Nephron (organoid): ENCODE measurements around the gene SLC6A6.

Source experiments
- H3K27ac Mint-ChIP-seq, 3 experiments: 2 replicates each; pipeline ENCODE4 v1.8.0; 2020; ENCODE audit warnings: mixed read lengths in 3 of 3, mild to moderate bottlenecking in 2 of 3, moderate library complexity in 1 of 3
- H3K27me3 Mint-ChIP-seq: 2 replicates; pipeline ENCODE4 v1.8.0; 2021; ENCODE audit warnings: low read depth, mild to moderate bottlenecking, moderate library complexity, mixed read lengths
- H3K36me3 Mint-ChIP-seq: 2 replicates; pipeline ENCODE4 v1.8.0; 2020; ENCODE audit warnings: low read depth, mixed read lengths
- H3K4me1 Mint-ChIP-seq: 2 replicates; pipeline ENCODE4 v1.8.0; 2020; ENCODE audit warnings: mixed read lengths
- H3K4me3 Mint-ChIP-seq, 3 experiments: 2 replicates each; pipeline ENCODE4 v1.8.0; 2020; ENCODE audit warnings: mild to moderate bottlenecking in 3 of 3, mixed read lengths in 3 of 3, moderate library complexity in 2 of 3
- H3K9me3 Mint-ChIP-seq: 2 replicates; pipeline ENCODE4 v1.8.0; 2020; ENCODE audit warnings: mixed read lengths
- TF ChIP-seq, protein P1 (sequence below), 3 experiments: fragments of 200-600 bp; sonication (generic); IDR thresholded peaks; one replicate each; pipeline ENCODE4 v1.5.0; 2021; ENCODE audit warnings: antibody characterized with exemption in 3 of 3; ENCODE audit not compliant: unreplicated experiment in 3 of 3

Gene SLC6A6

DNA sequence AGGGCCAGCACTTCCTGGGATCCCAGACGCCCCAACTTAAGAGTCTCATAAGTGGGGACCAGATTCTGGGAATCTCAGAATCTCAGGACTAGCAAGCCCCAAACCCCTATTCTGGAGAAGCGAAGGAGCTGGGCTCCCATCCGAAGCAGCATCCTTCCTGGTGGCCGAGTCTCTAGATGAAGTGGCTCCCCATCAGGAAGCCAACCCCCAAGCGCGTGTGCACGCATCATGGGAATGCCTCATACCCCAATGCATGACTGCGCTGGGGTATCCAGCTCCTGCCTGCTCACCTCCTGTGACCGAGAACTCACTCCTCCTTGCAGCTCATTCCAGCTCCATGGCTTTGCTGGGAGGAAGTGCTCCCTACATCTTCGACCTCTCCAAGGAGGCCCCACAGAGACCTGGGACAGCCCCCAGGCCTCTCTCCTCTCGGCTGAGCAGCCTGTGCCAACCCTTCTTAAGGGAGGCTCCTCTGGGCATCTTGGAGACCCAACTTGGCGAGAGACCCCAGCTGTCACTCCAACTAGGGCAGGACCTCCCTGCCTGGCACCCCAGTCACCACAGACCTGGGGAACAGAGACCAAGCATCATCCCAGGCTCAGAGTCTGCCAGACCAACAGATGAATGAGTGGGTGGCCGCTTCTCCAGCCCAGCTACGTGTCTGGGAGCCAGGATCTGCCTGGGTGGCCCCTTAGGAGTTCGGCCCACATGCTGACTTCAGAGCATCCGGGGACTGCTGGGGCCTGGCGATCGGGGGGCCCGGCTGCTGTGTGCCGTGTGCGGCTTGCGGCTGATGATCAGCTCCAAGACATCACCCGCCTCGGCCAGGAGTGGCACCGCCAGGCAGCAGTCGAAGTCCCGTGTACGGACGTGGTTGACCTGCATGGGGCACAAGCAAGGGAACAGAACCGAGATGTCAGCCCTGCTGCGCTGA, 90.8 kb downstream of the SLC6A6 start:
- Mint-ChIP-seq H3K36me3 (peaks cover 11% of the 10 kb centered on the region), H3K27ac (no peak overlapping the region), H3K9me3 (no peaks in the 10 kb centered on the region), H3K4me1 (peaks cover 7% of the 10 kb centered on the region), H3K4me3 (no peak overlapping the region), H3K27me3 (peaks cover 3% of the 10 kb centered on the region)
- TF ChIP-seq, protein P1, sequence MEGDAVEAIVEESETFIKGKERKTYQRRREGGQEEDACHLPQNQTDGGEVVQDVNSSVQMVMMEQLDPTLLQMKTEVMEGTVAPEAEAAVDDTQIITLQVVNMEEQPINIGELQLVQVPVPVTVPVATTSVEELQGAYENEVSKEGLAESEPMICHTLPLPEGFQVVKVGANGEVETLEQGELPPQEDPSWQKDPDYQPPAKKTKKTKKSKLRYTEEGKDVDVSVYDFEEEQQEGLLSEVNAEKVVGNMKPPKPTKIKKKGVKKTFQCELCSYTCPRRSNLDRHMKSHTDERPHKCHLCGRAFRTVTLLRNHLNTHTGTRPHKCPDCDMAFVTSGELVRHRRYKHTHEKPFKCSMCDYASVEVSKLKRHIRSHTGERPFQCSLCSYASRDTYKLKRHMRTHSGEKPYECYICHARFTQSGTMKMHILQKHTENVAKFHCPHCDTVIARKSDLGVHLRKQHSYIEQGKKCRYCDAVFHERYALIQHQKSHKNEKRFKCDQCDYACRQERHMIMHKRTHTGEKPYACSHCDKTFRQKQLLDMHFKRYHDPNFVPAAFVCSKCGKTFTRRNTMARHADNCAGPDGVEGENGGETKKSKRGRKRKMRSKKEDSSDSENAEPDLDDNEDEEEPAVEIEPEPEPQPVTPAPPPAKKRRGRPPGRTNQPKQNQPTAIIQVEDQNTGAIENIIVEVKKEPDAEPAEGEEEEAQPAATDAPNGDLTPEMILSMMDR (IDR thresholded peaks at IDR 0.05; ENCODE audit: unreplicated experiment in 3 of 3) = no peak

DNA sequence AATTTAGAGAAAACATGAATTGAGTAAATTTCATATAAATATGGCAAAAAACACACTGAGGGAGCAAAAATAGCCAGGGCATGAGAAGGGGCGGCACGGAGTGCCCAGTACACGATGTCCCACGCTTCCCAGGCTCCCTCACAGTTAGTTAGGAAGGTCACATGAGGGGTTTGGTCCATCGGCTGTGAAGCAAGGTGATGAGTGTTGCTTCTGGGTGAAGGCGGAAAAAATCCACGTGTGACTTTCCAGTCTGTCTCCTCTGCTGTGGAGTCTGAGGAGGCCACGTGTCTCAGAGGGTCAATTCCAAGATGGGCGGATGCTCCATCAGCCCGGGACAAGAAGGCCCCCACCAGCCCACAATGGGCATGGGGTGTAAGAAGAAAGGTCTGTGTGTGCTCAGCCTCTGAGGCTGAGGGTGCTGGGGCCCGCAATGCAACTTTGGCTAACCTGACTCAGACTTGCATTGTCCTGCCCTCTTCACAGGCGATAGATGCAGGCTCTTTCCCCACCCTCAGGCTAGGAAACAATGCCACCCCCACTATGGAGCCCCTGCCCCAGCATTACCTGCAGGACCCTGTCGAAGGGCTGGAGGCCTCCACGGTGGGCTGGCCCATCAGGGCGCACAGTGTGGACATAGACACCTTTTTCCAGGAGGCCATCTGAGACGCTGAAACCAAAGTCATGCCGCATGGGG, 92.0 kb downstream of the SLC6A6 start:
- Mint-ChIP-seq H3K9me3 (no peaks in the 10 kb centered on the region), H3K4me3 (no peak overlapping the region), H3K4me1 (no peaks in the 10 kb centered on the region), H3K27ac (no peak overlapping the region), H3K36me3 (peaks cover 6% of the 10 kb centered on the region), H3K27me3 (peaks cover 3% of the 10 kb centered on the region)
- TF ChIP-seq, protein P1 (IDR thresholded peaks at IDR 0.05; ENCODE audit: unreplicated experiment in 3 of 3) = no peak

DNA sequence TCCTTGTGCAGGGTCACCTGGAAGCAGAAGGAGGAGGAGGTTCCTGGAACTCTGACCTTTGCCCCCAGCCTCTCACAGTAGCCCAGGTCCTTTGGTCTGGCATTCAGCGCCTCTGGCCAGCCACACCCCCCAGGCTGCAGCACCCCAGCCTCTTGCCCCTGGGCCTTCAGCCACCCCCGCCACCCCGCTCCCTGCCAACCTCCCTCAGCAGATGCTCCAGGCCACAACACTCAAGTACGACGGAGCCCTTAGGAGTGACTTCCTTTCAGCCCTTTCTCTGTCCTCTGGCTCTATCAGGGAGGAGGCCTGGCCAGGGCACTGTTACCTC, 92.5 kb downstream of the SLC6A6 start:
- H3K4me3 Mint-ChIP-seq = no peak overlapping the region
- H3K4me1 Mint-ChIP-seq = no peaks in the 10 kb centered on the region
- H3K27me3 Mint-ChIP-seq = peaks cover 3% of the 10 kb centered on the region
- TF ChIP-seq, protein P1 (IDR thresholded peaks at IDR 0.05; ENCODE audit: unreplicated experiment in 3 of 3) = no peak
- peaks cover 6% of the 10 kb centered on the region for H3K36me3 Mint-ChIP-seq
- no peak overlapping the region for H3K27ac Mint-ChIP-seq
- peaks cover 2% of the 10 kb centered on the region for H3K9me3 Mint-ChIP-seq

DNA sequence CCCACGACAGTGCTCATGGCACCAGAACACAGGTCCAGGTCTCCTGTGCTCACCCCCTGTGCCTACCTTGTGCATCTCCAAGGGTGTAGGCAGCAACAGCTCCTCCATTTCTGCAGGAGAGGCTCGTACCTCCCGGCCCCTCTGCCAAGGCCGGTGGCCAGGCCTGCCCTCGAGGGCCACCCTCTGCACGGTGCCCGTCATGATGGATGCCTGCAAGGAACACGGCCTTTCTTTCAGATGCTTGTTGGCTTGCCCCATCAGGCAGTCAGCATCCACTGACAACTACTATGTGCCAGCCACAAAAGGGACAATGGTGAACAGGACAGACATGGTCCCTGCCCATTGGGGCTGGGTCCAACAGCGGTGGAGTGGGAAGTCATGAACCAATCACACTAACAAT, 93.9 kb downstream of the SLC6A6 start:
- no peaks in the 10 kb centered on the region for H3K4me1 Mint-ChIP-seq
- no peaks in the 10 kb centered on the region for H3K36me3 Mint-ChIP-seq
- TF ChIP-seq, protein P1 (IDR thresholded peaks at IDR 0.05; ENCODE audit: unreplicated experiment in 3 of 3) = no peak

DNA sequence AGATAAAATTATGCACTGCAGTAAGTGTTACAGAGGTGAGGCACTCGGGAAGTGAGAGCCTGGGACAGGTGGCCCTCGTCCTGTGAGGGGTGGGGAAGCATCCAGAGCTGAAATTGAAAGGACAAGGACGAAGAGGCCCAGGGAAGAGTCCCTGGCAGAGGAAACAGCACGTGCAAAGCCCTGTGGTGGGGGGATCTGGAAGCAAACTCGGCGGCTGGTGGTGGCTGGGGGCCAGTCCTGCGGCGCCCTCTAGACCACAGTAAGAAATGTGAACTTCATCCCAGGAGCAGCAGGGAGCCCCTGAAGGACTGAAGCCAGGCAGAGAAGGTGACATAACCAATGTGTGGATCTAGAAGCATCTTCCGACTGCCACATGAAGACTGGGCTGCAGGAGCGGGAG, 94.9 kb downstream of the SLC6A6 start:
- TF ChIP-seq, protein P1 (IDR thresholded peaks at IDR 0.05; ENCODE audit: unreplicated experiment in 3 of 3) = no peak
- Mint-ChIP-seq H3K27ac (no peak overlapping the region), H3K9me3 (peaks cover 17% of the 10 kb centered on the region), H3K27me3 (peaks cover 3% of the 10 kb centered on the region), H3K36me3 (no peaks in the 10 kb centered on the region), H3K4me3 (no peak overlapping the region), H3K4me1 (no peaks in the 10 kb centered on the region)

More for the DNA sequence above, 93.9 kb downstream of the SLC6A6 start:
- Mint-ChIP-seq H3K9me3 (peaks cover 12% of the 10 kb centered on the region), H3K27ac (no peak overlapping the region), H3K4me3 (no peak overlapping the region), H3K27me3 (peaks cover 3% of the 10 kb centered on the region)
